Keratinocyte (primary cell): ENCODE results near the gene CALY. TPM values are rescaled to one million over a fixed set of nuclear protein-coding genes. Genes with fewer than 3 reads are reported as not detected.

Experiments
- DNase-seq: peaks from one replicate; pipeline ENCODE4 v3.0.0-alpha.2; 2011; ENCODE audit warnings: low read depth, missing footprints, low spot score
- FAIRE-seq: peaks from 2 replicates; lab custom pipeline; 2011; peaks lifted over from hg19 to GRCh38; lab: Jason Lieb, UNC
- H2AFZ ChIP-seq: 2 replicates; pipeline ENCODE4 v1.6.0; 2012; ENCODE audit warnings: low read length, control low read depth, inconsistent platforms; ENCODE audit not compliant: control insufficient read depth
- H3K27ac ChIP-seq: 2 replicates; pipeline ENCODE4 v1.5.1; 2011; ENCODE audit warnings: low read length; ENCODE audit not compliant: control insufficient read depth, insufficient read depth
- H3K27me3 ChIP-seq: 3 replicates; pipeline ENCODE4 v1.6.0; 2011; ENCODE audit warnings: low read length; ENCODE audit not compliant: control insufficient read depth, insufficient read depth; ENCODE audit errors: extremely low read depth
- H3K36me3 ChIP-seq, 2 experiments: 2 replicates in 1 of 2; 3 replicates in 1 of 2; pipeline ENCODE4 v1.5.1; 2011; ENCODE audit warnings: low read length in 2 of 2, mild to moderate bottlenecking in 1 of 2; ENCODE audit not compliant: control insufficient read depth in 2 of 2, insufficient read depth in 2 of 2; ENCODE audit errors: extremely low read depth in 1 of 2
- H3K4me1 ChIP-seq: 3 replicates; pipeline ENCODE4 v1.5.1; 2011; ENCODE audit warnings: low read length; ENCODE audit not compliant: control insufficient read depth, insufficient read depth; ENCODE audit errors: extremely low read depth
- H3K4me2 ChIP-seq: 3 replicates; pipeline ENCODE4 v1.6.0; 2011; ENCODE audit warnings: low read depth, low read length; ENCODE audit not compliant: control insufficient read depth, insufficient read depth; ENCODE audit errors: extremely low read depth
- H3K4me3 ChIP-seq, 3 experiments: fragments of 200-600 bp in 1 of 3; sonication (generic) in 1 of 3; 2 replicates in 2 of 3; 3 replicates in 1 of 3; pipeline ENCODE4 v1.5.1; 2011 to 2016; ENCODE audit warnings: low read length in 3 of 3, mild to moderate bottlenecking in 3 of 3, control low read depth in 2 of 3, inconsistent platforms in 1 of 3, low read depth in 1 of 3, mixed read lengths in 1 of 3, mixed run types in 1 of 3, moderate library complexity in 1 of 3; ENCODE audit not compliant: control insufficient read depth in 2 of 3, insufficient read depth in 2 of 3; ENCODE audit errors: extremely low read depth in 1 of 3
- H3K79me2 ChIP-seq: 2 replicates; pipeline ENCODE4 v1.6.0; 2012; ENCODE audit warnings: low read length; ENCODE audit not compliant: control insufficient read depth, insufficient read depth
- H3K9ac ChIP-seq: 3 replicates; pipeline ENCODE4 v1.6.0; 2011; ENCODE audit warnings: low read length; ENCODE audit not compliant: control insufficient read depth, insufficient read depth; ENCODE audit errors: extremely low read depth
- H3K9me1 ChIP-seq: 3 replicates; pipeline ENCODE4 v1.6.0; 2011; ENCODE audit warnings: low read length; ENCODE audit not compliant: control insufficient read depth, insufficient read depth; ENCODE audit errors: extremely low read depth
- H3K9me3 ChIP-seq: 2 replicates; pipeline ENCODE4 v1.5.1; 2012; ENCODE audit warnings: low read depth, low read length; ENCODE audit not compliant: control insufficient read depth
- H4K20me1 ChIP-seq: 3 replicates; pipeline ENCODE4 v1.6.0; 2011; ENCODE audit warnings: low read length; ENCODE audit not compliant: control insufficient read depth, insufficient read depth; ENCODE audit errors: extremely low read depth
- EZH2 ChIP-seq: IDR thresholded peaks from one replicate; pipeline ENCODE4 v1.6.1; 2012; ENCODE audit warnings: inconsistent platforms, mild to moderate bottlenecking, low read length, moderate library complexity
- dilution Hi-C: fragments of 300-500 bp; cut with MboI; formaldehyde crosslinking; loops from one replicate; pipeline ENCODE4 v1.7.0; 2020; ENCODE audit warnings: low sequenced_read_pairs; ENCODE audit not compliant: extremely low pct_ligation_motif_present
- polyA plus RNA-seq, 5 experiments: library from polyadenylated mRNA; depleted of rRNA in 3 of 5; stranded (reverse) in 3 of 5; stranded (forward) in 1 of 5; unstranded in 1 of 5; fragments of >200 nt; gene quantifications; 1 replicate in 1 of 5; 2 replicates in 3 of 5; 3 replicates in 1 of 5; pipeline versions ENCODE4 v1.2.1 to v1.2.3, GENCODE V29; 2011 to 2012; ENCODE audit warnings: missing spikeins in 2 of 5, low read depth in 1 of 5, low replicate concordance in 1 of 5
- TF ChIP-seq, protein P1 (sequence below), 3 experiments: IDR thresholded peaks in 1 of 3; conservative IDR thresholded peaks in 1 of 3; optimal IDR thresholded peaks in 1 of 3; 2 replicates in 2 of 3; 3 replicates in 1 of 3; pipeline versions ENCODE3 to v1.5.1; 2011; ENCODE audit warnings: low read length in 3 of 3, mild to moderate bottlenecking in 3 of 3, moderate library complexity in 2 of 3, control low read depth in 1 of 3, inconsistent platforms in 1 of 3; ENCODE audit not compliant: insufficient read depth in 2 of 3; ENCODE audit errors: extremely low read depth in 1 of 3

CALY gene
- polyA plus RNA-seq, 1 donor (not counting 4 experiments of a cell fraction or from before 2014, with no cell fraction given), result not detected

DNA sequence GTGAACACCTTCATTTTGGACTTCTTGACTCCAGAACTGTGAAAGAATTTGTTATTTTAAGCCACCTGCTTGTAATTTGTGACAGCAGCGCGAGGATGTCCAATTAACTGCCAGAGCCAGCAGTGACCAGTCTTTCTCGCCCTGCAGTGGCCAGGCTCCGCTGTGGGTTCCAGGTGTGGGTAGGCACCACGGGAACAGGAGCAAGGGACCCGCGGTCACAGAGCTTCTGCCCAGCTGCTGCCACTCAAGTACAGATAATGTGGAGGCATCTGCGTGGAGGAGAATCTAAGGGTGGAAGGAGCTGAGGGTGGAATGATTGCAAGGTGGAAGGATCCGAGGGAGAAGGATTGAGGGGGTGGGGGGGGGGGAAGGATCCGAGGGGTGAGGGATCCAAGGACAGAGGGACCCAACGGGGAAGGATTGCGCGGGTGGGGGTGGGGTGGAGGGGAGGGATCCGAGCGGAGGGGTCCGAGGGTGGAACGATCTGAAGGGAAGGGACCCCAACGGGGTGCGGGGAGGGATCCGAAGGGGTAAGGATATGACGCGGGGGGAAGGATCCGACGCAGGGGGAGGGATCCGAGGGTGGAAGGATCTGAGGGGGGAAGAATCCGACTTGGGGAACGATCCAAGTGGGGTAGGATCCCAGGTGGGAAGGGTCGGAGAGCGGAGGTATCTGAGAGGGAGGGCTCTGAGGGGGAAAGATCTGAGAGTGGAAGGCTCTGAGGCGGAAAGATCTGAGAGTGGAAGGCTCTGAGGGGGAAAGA, 3.6 kb downstream of the CALY start:
- dilution Hi-C loops, result no loop called here
- H3K9me3 ChIP-seq, result no peaks in the 10 kb centered on the region
- no peak overlapping the region for H3K4me3 ChIP-seq
- H2AFZ ChIP-seq, result no peak overlapping the region
- H3K4me2 ChIP-seq, result no peak overlapping the region
- H3K9ac ChIP-seq, result no peak overlapping the region
- TF ChIP-seq, protein P1, sequence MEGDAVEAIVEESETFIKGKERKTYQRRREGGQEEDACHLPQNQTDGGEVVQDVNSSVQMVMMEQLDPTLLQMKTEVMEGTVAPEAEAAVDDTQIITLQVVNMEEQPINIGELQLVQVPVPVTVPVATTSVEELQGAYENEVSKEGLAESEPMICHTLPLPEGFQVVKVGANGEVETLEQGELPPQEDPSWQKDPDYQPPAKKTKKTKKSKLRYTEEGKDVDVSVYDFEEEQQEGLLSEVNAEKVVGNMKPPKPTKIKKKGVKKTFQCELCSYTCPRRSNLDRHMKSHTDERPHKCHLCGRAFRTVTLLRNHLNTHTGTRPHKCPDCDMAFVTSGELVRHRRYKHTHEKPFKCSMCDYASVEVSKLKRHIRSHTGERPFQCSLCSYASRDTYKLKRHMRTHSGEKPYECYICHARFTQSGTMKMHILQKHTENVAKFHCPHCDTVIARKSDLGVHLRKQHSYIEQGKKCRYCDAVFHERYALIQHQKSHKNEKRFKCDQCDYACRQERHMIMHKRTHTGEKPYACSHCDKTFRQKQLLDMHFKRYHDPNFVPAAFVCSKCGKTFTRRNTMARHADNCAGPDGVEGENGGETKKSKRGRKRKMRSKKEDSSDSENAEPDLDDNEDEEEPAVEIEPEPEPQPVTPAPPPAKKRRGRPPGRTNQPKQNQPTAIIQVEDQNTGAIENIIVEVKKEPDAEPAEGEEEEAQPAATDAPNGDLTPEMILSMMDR (optimal IDR thresholded peaks at IDR 0.05 in 1 of 3, IDR thresholded peaks at IDR 0.05 in 1 of 3, conservative IDR thresholded peaks at IDR 0.05 in 1 of 3; ENCODE audit: extremely low read depth in 1 of 3, insufficient read depth in 2 of 3, low read length in 3 of 3), result no peak
- TF ChIP-seq EZH2, result no peak
- no peak overlapping the region for H3K27ac ChIP-seq
- H3K4me1 ChIP-seq, result peaks cover 6% of the 10 kb centered on the region
- H4K20me1 ChIP-seq, result no peaks in the 10 kb centered on the region
- H3K36me3 ChIP-seq, result no peaks in the 10 kb centered on the region
- no peaks in the 10 kb centered on the region for H3K9me1 ChIP-seq
- DNase-seq (no peak), FAIRE-seq (no peak)
- H3K79me2 ChIP-seq, result no peaks in the 10 kb centered on the region
- peaks cover 67% of the 10 kb centered on the region for H3K27me3 ChIP-seq

- peak; percentile 36 for DNase-seq
- peaks cover 68% of the 10 kb centered on the region for H3K27me3 ChIP-seq
- FAIRE-seq, result peak; percentile 36
Observed at GRCh38 chr10:133329491-133330202, 7.0 kb downstream of the CALY start.

More at GRCh38 chr10:133329491-133330202, 7.0 kb downstream of the CALY start:
- Histone ChIP-seq H3K4me1 (peaks cover 8% of the 10 kb centered on the region), H3K4me3 (peak overlapping the region in 2 of 3 experiments; percentile 49 to 62), H3K79me2 (no peaks in the 10 kb centered on the region), H3K9me3 (no peaks in the 10 kb centered on the region), H3K9me1 (no peaks in the 10 kb centered on the region), H2AFZ (peak overlapping the region; percentile 46), H3K27ac (no peak overlapping the region), H4K20me1 (no peaks in the 10 kb centered on the region), H3K36me3 (no peaks in the 10 kb centered on the region), H3K9ac (peak overlapping the region; percentile 22), H3K4me2 (peak overlapping the region; percentile 83)
- TF ChIP-seq EZH2, result no peak
- TF ChIP-seq, protein P1 (optimal IDR thresholded peaks at IDR 0.05 in 1 of 3, IDR thresholded peaks at IDR 0.05 in 1 of 3, conservative IDR thresholded peaks at IDR 0.05 in 1 of 3; ENCODE audit: extremely low read depth in 1 of 3, insufficient read depth in 2 of 3, low read length in 3 of 3), result peak; percentile 81 to 95 (median 85)
- dilution Hi-C loops, result no loop called here
